ENCODE measurements around the gene EMC1. TPM values are rescaled to one million over a fixed set of nuclear protein-coding genes. Genes with fewer than 3 reads are reported as not detected.

Gene EMC1
- total RNA-seq, 6 experiments from 2014 or later = 18.6 to 32.7 (median 25.3) TPM

DNA sequence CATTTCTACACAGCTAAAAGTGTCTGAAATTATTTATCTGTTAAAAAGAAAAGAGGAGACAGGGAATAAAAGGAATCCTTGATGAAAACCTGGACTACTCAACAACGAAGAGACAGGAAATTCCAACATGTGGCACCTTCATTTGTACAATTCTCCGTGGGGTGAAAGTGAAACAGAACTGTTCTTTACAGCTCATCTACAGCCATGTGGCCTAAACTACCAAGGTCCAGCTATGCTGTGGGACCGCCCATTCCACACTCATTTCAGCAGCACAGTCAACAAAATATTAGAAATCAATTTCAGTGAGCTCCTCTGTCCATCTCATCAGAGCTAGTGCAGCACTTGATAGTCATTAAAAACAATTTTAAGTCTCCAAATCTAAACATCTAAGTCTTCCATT is 85.3 kb downstream of the EMC1 start:
- peaks cover 0 to 9% (median 0%) of the 10 kb centered on the region in 4 donors for H3K4me1 ChIP-seq
- no peaks in the 10 kb centered on the region for H3K9me3 ChIP-seq
- no peak overlapping the region for H3K4me3 ChIP-seq
- intact Hi-C loops (cut with DNase I) = no loop called here
- TF ChIP-seq, protein P1, sequence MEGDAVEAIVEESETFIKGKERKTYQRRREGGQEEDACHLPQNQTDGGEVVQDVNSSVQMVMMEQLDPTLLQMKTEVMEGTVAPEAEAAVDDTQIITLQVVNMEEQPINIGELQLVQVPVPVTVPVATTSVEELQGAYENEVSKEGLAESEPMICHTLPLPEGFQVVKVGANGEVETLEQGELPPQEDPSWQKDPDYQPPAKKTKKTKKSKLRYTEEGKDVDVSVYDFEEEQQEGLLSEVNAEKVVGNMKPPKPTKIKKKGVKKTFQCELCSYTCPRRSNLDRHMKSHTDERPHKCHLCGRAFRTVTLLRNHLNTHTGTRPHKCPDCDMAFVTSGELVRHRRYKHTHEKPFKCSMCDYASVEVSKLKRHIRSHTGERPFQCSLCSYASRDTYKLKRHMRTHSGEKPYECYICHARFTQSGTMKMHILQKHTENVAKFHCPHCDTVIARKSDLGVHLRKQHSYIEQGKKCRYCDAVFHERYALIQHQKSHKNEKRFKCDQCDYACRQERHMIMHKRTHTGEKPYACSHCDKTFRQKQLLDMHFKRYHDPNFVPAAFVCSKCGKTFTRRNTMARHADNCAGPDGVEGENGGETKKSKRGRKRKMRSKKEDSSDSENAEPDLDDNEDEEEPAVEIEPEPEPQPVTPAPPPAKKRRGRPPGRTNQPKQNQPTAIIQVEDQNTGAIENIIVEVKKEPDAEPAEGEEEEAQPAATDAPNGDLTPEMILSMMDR (IDR thresholded peaks at IDR 0.05) = no peak
- TF ChIP-seq POLR2A (IDR thresholded peaks at IDR 0.05) = no peak
- H3K36me3 ChIP-seq = peaks cover 9 to 98% (median 74%) of the 10 kb centered on the region in 4 donors
- H3K27ac ChIP-seq = peak overlapping the region in 1 of 3 donors; percentile 45
- ATAC-seq (peak; percentile 71 to 96 (median 86)), DNase-seq (no peak)
- 31% methylated on average over 3 of the region's 3 CpGs for whole genome bisulfite sequencing (ENCODE audit: insufficient coverage, low coverage, low lambda C conversion rate, missing lambda C conversion rate)
- no peaks in the 10 kb centered on the region for H3K27me3 ChIP-seq

Other genes with a start within 250 kb of the EMC1 start
- 100 to 1,000 TPM in 2 of 6 experiments, 10 to 100 TPM in 4; 73.0 to 132 (median 90.1) TPM for gene UBR4, start 41.3 kb downstream of the EMC1 start, total RNA-seq
- 10 to 100 TPM in 2 of 6 experiments, 1 to 10 TPM in 4; 7.0 to 17.3 (median 8.2) TPM for gene MRTO4, start 281 bp upstream of the EMC1 start, total RNA-seq
- gene AKR7A3, start 37.2 kb upstream of the EMC1 start, total RNA-seq = 100 to 1,000 TPM in 4 of 6 experiments, 10 to 100 TPM in 2; 58.1 to 169 (median 130) TPM
- gene AKR7A2, start 60.6 kb upstream of the EMC1 start, total RNA-seq = 10 to 100 TPM; 41.4 to 85.1 (median 51.2) TPM
- 10 to 100 TPM in 3 of 6 experiments, 1 to 10 TPM in 3; 8.4 to 20.6 (median 11.2) TPM for gene SLC66A1, start 60.8 kb upstream of the EMC1 start, total RNA-seq
- 100 to 1,000 TPM in 1 of 6 experiments, 10 to 100 TPM in 5; 53.5 to 117 (median 88.0) TPM for gene CAPZB, start 234.0 kb upstream of the EMC1 start, total RNA-seq